ENCODE measurements around the gene CARNS1. TPM values are rescaled to one million over a fixed set of nuclear protein-coding genes. Genes with fewer than 3 reads are reported as not detected.
"Not testable (repeated sequence)": the region's sequence is repeated elsewhere in the genome, so short reads cannot be mapped to it uniquely, and the experiment has no call there.

CARNS1 gene
- total RNA-seq, 1 donor from 2014 or later: 1.3 TPM

DNA sequence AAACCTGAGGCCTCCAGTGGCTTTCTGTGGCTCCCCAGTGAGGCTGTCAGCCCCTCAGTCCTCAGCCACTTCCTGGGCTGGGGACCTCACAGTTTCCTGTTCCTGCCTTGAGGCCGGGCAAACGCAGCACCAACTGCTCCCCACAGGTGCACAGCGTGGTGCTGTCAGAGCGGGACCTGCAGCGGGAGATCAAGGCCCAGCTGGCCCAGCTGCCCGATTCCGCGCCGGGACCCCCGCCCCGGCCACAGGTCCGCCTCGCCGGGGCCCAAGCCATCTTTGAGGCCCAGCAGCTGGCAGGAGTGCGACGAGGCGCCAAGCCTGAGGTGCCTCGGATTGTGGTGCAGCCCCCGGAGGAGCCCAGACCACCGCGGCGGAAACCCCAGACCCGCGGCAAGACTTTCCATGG is 6.2 kb upstream of the CARNS1 start:
- no peak for DNase-seq (ENCODE audit: low spot score)

DNA sequence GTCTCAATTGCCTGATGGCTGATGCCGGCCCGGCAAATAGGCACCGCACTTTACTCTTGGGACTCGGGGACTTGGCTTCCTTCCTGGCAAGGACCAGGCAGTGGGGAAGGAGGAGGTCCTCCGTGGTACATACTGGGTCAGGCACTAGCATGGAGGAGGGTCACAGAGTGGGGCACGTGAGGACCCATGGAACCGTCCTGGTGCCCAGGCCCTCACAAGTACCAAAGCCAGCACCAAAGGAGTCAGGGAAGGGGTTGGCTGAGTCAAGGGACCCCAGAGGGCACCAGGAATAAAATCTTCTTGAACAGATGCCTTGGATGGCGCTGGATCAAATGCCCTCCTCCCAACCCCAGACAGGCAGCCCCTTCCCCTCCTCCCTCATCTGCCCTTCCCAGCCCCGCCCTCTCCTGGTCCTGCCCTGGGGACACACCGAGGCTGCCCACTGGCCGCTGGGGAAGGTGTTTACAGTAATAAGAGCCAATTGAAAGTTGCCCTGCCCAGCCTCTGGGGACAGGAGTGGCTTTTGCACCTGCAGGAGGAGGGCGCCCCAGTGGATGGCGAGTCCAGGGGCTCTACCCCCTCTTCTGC is 5.6 kb upstream of the CARNS1 start:
- DNase-seq (ENCODE audit: low spot score): no peak

- DNase-seq (ENCODE audit: low spot score): no peak
Measured at GRCh38 chr11:67410369-67410831, 5.1 kb upstream of the CARNS1 start.

- DNase-seq (ENCODE audit: low spot score): no peak
Measured at GRCh38 chr11:67410984-67411784, 4.3 kb upstream of the CARNS1 start.

GRCh38 chr11:67411785-67412152 is 3.7 kb upstream of the CARNS1 start:
- DNase-seq (ENCODE audit: low spot score): no peak

GRCh38 chr11:67412495-67413179 is 2.8 kb upstream of the CARNS1 start:
- DNase-seq (ENCODE audit: low spot score): no peak

DNA sequence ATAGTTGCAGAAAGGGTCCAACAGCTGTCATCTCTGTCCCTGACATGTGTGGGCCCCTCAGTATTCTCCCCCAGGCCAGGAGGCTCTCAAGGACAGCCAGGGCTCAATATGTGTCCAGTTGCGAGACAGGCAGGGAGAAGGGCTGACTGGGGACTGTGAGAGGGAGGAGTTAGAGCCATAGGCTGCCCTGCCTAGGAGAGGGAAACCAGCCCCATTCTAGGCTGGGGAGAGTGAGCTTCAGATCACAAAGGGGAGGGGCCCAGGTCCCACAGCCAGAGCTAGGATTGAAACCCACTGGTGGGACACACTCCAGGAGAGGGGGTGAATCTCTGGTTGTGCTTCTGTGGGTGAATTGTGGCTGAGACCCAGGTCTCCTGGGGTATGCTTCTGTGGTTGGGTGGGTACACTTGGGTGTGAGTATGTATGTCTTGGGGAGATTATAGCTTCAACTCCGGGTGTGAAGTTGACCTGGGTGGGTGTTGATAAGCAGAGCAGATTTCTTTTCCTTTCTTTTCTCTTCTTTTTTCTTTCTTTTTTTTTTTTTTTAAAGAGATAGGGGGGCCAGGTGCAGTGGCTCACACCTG is 2.1 kb upstream of the CARNS1 start:
- no peak for DNase-seq (ENCODE audit: low spot score)

- no peak for DNase-seq (ENCODE audit: low spot score)
Measured at GRCh38 chr11:67416416-67417335, 1.2 kb downstream of the CARNS1 start.

DNA sequence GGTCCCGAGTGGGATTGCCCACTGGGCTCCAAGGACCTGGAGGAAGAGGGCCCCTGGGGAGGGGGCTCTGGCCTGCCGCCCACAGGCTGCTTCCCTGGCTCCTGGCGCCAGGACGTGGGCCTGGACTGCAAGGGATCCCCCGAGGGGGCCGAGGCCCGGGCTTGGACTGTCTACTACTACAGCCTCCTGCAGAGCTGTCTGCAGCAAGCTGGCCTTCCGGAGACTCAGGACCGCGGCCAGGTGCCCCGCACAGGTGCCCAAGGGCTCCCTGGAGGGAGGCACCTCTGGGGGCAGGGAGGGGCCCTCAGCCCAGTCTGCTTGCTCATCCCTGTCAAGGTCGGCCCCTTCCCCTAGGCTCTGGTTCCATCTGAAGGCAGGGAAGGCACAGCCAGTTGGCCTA is 1.9 kb downstream of the CARNS1 start:
- DNase-seq (ENCODE audit: low spot score): no peak

DNA sequence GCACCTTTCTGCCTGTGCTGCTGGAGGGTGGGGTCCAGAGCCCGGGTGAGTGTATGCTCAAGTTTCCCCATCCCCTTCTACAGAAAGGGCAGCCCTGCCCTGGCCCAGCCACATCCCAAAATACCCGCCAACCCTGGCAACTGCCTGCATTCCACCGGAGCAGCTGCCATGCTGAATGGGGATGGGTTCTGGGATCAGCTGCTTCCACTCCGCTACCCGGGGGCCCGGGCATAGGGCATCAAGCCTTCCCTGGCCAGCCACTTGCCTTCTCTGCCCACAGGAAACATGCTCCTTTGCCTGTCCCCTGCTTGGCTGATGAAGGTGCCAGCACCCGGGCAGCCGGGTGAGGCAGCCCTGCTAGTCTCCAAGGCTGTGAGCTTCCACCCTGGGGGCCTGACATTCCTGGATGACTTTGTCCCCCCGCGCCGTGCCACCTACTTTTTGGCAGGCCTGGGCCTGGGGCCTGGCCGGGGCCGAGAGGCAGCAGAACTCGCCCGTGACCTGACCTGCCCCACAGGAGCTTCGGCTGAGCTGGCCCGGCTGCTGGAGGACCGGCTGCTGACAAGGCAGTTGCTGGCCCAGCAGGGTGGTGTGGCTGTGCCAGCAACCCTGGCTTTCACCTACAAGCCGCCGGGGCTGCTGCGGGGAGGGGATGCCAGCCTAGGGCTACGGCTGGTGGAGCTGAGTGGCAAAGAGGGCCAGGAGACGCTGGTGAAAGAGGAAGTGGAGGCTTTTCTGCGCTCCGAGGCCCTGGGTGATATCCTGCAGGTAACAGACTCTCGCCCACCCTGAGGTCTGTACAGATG is 3.2 kb downstream of the CARNS1 start:
- no peak for DNase-seq (ENCODE audit: low spot score)

DNA sequence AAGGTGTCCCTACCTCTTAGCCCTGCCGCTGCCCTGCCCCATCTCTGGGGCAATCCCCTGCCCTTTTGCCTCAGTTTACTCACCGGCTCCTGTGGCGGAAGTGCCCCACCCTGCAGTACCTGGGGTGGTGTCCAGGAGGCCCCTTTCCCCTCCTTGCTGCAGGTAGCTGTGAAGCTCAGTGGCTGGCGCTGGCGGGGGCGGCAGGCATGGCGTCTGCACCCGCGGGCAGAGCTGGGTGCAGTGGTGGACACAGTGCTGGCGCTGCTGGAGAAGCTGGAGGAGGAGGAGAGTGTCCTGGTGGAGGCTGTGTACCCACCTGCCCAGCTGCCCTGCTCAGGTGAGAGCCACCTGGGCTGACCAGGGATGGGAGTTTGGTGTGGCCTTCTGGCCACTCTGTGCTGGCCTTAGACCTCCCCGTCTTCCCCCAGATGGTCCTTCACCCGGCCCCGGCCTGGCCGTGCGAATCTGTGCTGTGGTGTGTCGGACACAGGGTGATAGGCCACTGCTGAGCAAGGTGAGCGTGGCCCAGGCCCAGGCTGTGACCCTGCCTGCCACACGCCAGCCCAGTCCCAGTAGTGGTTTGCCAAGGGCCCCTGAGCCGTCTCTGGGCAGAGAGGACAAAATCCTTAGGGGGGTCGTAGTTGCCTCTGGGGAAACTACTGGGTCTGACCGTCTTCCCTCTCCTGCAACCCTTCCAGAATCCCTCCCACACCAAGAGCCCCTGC is 4.0 kb downstream of the CARNS1 start:
- no peak for DNase-seq (ENCODE audit: low spot score)

DNA sequence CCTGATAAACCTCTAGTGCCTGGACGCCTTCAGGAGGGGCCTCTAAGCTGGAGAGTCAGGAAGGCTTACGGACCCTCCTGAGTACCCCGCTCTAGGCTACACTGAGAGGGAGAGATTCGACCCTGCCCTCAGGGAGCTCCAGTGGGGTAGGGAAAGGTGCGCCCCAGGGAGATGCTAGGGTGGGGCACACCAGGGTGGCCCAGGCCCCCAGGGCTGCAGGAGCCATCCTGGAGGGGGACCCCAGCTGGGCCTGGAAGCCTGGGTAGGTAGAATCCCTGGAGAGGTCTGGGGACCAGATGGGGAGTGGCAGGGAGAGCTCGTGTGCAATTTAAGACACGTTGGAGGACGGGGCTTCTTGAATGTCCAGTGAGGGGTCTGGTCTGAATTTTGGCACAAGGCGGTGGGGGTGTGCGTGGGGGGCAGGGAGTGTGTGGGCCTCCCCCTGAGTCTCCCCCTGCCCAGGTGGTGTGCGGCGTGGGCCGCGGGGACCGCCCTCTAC is 4.7 kb downstream of the CARNS1 start:
- no peak for DNase-seq (ENCODE audit: low spot score)

DNA sequence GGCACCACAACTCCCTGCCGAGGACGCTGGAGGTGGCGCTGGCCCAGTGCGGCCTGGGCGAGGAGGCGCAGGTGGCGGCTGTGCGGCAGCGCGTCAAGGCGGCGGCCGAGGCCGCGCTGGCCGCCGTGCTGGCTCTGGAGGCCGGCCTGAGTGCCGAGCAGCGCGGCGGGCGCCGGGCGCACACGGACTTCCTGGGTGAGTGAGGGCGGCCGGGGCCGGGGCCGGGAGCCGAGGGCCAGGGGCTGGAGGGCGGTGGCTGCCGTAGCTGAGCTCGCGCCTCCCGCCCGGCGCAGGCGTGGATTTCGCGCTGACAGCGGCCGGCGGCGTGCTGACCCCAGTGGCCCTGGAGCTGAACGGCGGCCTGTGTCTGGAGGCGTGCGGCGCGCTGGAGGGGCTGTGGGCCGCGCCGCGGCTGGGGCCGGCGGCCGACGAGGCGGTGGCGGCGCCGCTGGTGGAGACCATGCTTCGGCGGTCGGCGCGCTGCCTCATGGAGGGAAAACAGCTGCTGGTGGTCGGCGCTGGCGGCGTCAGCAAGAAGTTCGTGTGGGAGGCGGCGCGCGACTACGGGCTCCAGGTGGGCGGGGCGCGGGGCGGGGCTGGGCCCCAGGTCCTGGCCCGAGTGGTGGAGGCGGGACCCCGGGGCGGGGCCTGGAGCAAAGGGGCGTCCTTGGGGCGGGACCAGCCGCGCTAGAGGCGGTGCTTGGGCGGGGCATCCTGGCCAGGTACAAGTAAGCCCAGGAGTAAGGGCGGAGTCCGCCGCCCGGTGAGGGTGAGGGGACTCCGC is 5.4 kb downstream of the CARNS1 start:
- peak; percentile 97 for DNase-seq (ENCODE audit: low spot score)

DNA sequence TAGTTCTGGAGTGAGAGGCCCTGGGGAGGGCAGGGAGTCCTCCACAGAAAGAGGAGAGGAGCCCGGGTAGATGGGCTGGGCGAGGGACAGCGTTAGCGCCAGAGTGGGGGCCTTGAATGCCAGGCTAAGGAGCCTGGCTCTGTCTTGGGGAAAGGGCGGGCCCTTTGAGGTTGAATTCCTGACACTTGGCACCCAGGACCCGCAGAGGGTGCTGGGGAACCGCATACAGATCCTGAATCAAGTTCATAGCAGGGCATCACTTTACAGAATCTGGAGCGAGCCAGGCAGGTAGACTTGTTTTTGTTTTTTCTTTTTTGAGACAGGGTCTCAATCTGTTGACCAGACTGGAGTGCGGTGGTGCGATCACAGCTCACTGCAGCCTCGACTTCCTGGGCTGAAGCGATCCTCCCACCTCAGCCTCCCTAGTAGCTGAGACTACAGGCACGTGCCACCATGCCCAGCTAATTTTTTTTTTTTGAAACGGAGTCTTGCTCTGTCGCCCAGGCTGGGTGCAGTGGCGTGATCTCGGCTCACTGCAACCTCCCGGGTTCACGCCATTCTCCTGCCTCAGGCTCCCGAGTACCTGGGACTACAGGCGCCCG is 6.1 kb downstream of the CARNS1 start:
- no peak for DNase-seq (ENCODE audit: low spot score)

- no peak for DNase-seq (ENCODE audit: low spot score)
Measured at GRCh38 chr11:67422891-67423290, 7.4 kb downstream of the CARNS1 start.

DNA sequence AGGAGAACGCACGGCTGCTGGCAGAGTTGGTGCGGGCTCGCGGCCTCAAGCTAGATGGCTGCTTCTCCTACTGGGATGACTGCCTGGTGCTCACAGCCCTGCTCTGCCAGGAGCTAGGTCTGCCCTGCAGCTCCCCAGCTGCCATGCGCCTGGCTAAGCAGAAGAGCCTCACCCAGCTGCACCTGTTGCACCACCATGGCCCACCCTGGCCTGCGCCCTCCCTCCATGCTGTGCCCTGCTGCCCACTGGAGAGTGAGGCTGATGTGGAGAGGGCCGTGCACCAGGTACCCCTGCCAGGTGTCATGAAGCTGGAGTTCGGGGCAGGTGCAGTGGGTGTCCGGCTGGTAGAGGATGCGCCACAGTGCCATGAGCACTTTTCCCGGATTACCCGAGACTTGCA is 8.0 kb downstream of the CARNS1 start:
- DNase-seq (ENCODE audit: low spot score): no peak

GRCh38 chr11:67423891-67424613 is 8.6 kb downstream of the CARNS1 start:
- DNase-seq (ENCODE audit: low spot score): no peak

GRCh38 chr11:67427364-67427859 is 11.9 kb downstream of the CARNS1 start:
- DNase-seq (ENCODE audit: low spot score): not testable (repeated sequence)
